ENCODE data around the gene MYMX. TPM values are rescaled to one million over a fixed set of nuclear protein-coding genes. Genes with fewer than 3 reads are reported as not detected.

The MYMX gene
- polyA plus RNA-seq, 1 donor from 2014 or later: not detected

GRCh38 chr6:44199883-44200282 is 16.8 kb upstream of the MYMX start:
- H3K27ac ChIP-seq (ENCODE audit: low read length): no peak overlapping the region
- no peaks in the 10 kb centered on the region for H3K27me3 ChIP-seq (ENCODE audit: insufficient read depth, low read depth, low read length)
- no peak overlapping the region for H3K4me3 ChIP-seq (ENCODE audit: low read length)
- H3K9me2 ChIP-seq (ENCODE audit: insufficient read depth, low read length): no peaks in the 10 kb centered on the region
- H3F3A ChIP-seq (ENCODE audit: insufficient read depth, low read length, poor library complexity, severe bottlenecking): no peaks in the 10 kb centered on the region
- H3K79me2 ChIP-seq (replicated peaks; ENCODE audit: insufficient read depth, low read length): no peaks in the 10 kb centered on the region
- TF ChIP-seq EZH2 (IDR thresholded peaks at IDR 0.05; ENCODE audit: borderline replicate concordance, insufficient read depth, low read length, poor library complexity, severe bottlenecking): no peak
- no peak for TF ChIP-seq TAF1 (IDR thresholded peaks at IDR 0.05; ENCODE audit: low read depth)
- no peak for TF ChIP-seq EP300 (conservative IDR thresholded peaks at IDR 0.05; ENCODE audit: poor library complexity, severe bottlenecking)
- TF ChIP-seq SMC3 (conservative IDR thresholded peaks at IDR 0.05; ENCODE audit: poor library complexity): no peak
- TF ChIP-seq, protein P1, sequence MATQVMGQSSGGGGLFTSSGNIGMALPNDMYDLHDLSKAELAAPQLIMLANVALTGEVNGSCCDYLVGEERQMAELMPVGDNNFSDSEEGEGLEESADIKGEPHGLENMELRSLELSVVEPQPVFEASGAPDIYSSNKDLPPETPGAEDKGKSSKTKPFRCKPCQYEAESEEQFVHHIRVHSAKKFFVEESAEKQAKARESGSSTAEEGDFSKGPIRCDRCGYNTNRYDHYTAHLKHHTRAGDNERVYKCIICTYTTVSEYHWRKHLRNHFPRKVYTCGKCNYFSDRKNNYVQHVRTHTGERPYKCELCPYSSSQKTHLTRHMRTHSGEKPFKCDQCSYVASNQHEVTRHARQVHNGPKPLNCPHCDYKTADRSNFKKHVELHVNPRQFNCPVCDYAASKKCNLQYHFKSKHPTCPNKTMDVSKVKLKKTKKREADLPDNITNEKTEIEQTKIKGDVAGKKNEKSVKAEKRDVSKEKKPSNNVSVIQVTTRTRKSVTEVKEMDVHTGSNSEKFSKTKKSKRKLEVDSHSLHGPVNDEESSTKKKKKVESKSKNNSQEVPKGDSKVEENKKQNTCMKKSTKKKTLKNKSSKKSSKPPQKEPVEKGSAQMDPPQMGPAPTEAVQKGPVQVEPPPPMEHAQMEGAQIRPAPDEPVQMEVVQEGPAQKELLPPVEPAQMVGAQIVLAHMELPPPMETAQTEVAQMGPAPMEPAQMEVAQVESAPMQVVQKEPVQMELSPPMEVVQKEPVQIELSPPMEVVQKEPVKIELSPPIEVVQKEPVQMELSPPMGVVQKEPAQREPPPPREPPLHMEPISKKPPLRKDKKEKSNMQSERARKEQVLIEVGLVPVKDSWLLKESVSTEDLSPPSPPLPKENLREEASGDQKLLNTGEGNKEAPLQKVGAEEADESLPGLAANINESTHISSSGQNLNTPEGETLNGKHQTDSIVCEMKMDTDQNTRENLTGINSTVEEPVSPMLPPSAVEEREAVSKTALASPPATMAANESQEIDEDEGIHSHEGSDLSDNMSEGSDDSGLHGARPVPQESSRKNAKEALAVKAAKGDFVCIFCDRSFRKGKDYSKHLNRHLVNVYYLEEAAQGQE (IDR thresholded peaks at IDR 0.05; ENCODE audit: borderline replicate concordance): no peak
- H3K9ac ChIP-seq (ENCODE audit: low read length): no peak overlapping the region
- H3K4me2 ChIP-seq (ENCODE audit: low read length): no peak overlapping the region
- no peak overlapping the region for H2AFZ ChIP-seq (ENCODE audit: low read depth, low read length)
- no peaks in the 10 kb centered on the region for H3K9me3 ChIP-seq (ENCODE audit: low read length)
- no peaks in the 10 kb centered on the region for H4K20me1 ChIP-seq (ENCODE audit: insufficient read depth)
- no peaks in the 10 kb centered on the region for H3K36me3 ChIP-seq (ENCODE audit: insufficient read depth, low read length)

- Histone ChIP-seq H3F3A (ENCODE audit: insufficient read depth, low read length, poor library complexity, severe bottlenecking) (no peaks in the 10 kb centered on the region), H3K9me2 (ENCODE audit: insufficient read depth, low read length) (no peaks in the 10 kb centered on the region), H3K9me3 (ENCODE audit: low read length) (no peaks in the 10 kb centered on the region), H3K27ac (ENCODE audit: low read length) (no peak overlapping the region), H2AFZ (ENCODE audit: low read depth, low read length) (no peak overlapping the region), H3K36me3 (ENCODE audit: insufficient read depth, low read length) (no peaks in the 10 kb centered on the region), H3K9ac (ENCODE audit: low read length) (no peak overlapping the region), H3K4me2 (ENCODE audit: low read length) (no peak overlapping the region), H3K79me2 (replicated peaks; ENCODE audit: insufficient read depth, low read length) (no peaks in the 10 kb centered on the region), H3K27me3 (ENCODE audit: insufficient read depth, low read depth, low read length) (no peaks in the 10 kb centered on the region), H4K20me1 (ENCODE audit: insufficient read depth) (no peaks in the 10 kb centered on the region), H3K4me3 (ENCODE audit: low read length) (no peak overlapping the region)
- TF ChIP-seq, protein P1 (IDR thresholded peaks at IDR 0.05; ENCODE audit: borderline replicate concordance): no peak
- TF ChIP-seq MXI1 (conservative IDR thresholded peaks at IDR 0.05; ENCODE audit: poor library complexity, severe bottlenecking) (no peak), POLR2AphosphoS5 (IDR thresholded peaks at IDR 0.05) (no peak), EZH2 (IDR thresholded peaks at IDR 0.05; ENCODE audit: borderline replicate concordance, insufficient read depth, low read length, poor library complexity, severe bottlenecking) (no peak), CTCF (IDR thresholded peaks at IDR 0.05; ENCODE audit: poor library complexity, severe bottlenecking) (no peak), SMC3 (conservative IDR thresholded peaks at IDR 0.05; ENCODE audit: poor library complexity) (no peak), RAD21 (conservative IDR thresholded peaks at IDR 0.05) (no peak), TAF1 (IDR thresholded peaks at IDR 0.05; ENCODE audit: low read depth) (no peak), EP300 (conservative IDR thresholded peaks at IDR 0.05; ENCODE audit: poor library complexity, severe bottlenecking) (no peak)
These were observed 15.5 kb upstream of the MYMX start for GRCh38 chr6:44201200-44201599.

Measured in neural cell (in vitro differentiated cells).